Small intestine (tissue), 7 donors: ENCODE data around the gene SYCE1. TPM values are rescaled to one million over a fixed set of nuclear protein-coding genes. Genes with fewer than 3 reads are reported as not detected.
"Not testable (repeated sequence)": the region's sequence is repeated elsewhere in the genome, so short reads cannot be mapped to it uniquely, and the experiment has no call there.

Experiments
- DNase-seq, 2 donors: peaks; one replicate each; pipeline versions ENCODE4 v3.0.0 to v3.0.0-alpha.2; 2013
- FAIRE-seq: peaks from 2 replicates; lab custom pipeline; 2012; peaks lifted over from hg19 to GRCh38; lab: Jason Lieb, UNC
- H3K27ac ChIP-seq, 3 donors: one replicate each; pipeline ENCODE4 v1.5.1; 2013; ENCODE audit warnings: low read length in 2 of 3, mild to moderate bottlenecking in 2 of 3, control low read depth in 1 of 3, inconsistent platforms in 1 of 3, low read depth in 1 of 3, moderate library complexity in 1 of 3
- H3K27me3 ChIP-seq, 3 donors: one replicate each; pipeline ENCODE4 v1.6.1; 2013; ENCODE audit warnings: low read length in 3 of 3, inconsistent platforms in 1 of 3; ENCODE audit not compliant: control insufficient read depth in 3 of 3, insufficient read depth in 3 of 3
- H3K36me3 ChIP-seq, 3 donors: one replicate each; pipeline ENCODE4 v1.6.1; 2013; ENCODE audit warnings: low read length in 3 of 3, inconsistent platforms in 1 of 3, low read depth in 1 of 3, mild to moderate bottlenecking in 1 of 3, moderate library complexity in 1 of 3; ENCODE audit not compliant: control insufficient read depth in 3 of 3, insufficient read depth in 2 of 3
- H3K4me1 ChIP-seq, 3 donors: one replicate each; pipeline ENCODE4 v1.6.1; 2013; ENCODE audit warnings: low read length in 2 of 3, inconsistent platforms in 1 of 3, low read depth in 1 of 3, mild to moderate bottlenecking in 1 of 3, moderate library complexity in 1 of 3; ENCODE audit not compliant: control insufficient read depth in 3 of 3, insufficient read depth in 2 of 3
- H3K4me3 ChIP-seq, 3 donors: one replicate each; pipeline ENCODE4 v1.5.1; 2013; ENCODE audit warnings: low read length in 3 of 3, control low read depth in 1 of 3, inconsistent platforms in 1 of 3, low read depth in 1 of 3, mild to moderate bottlenecking in 1 of 3, moderate library complexity in 1 of 3
- H3K9me3 ChIP-seq, 2 donors: one replicate each; pipeline ENCODE4 v1.6.1; 2013; ENCODE audit warnings: low read depth in 1 of 2, low read length in 1 of 2; ENCODE audit not compliant: control insufficient read depth in 2 of 2, insufficient read depth in 1 of 2
- WGBS, 3 donors: extraction: QIAGEN DNeasy Blood & Tissue Kit; methylation state at CpG; one replicate each; pipeline ENCODE4 v1.1.7; 2013; 5-methylcytosine and 5-hydroxymethylcytosine counted together
- polyA plus RNA-seq, 4 donors: library from polyadenylated mRNA; stranded (reverse) in 3 of 4; unstranded in 1 of 4; fragments of 200-250 nt in 3 of 4; fragments of 120-200 nt in 1 of 4; gene quantifications; one replicate each; pipeline versions ENCODE4 v1.2.1 to v1.2.3, GENCODE V29; 2013
- donor health status: healthy with polysubstance abuse.
- donor health status: control.
- donor health status: control.
- donor health status: Bipolar disorder and iron deficiency.
- donor health status: healthy.

The SYCE1 gene
- polyA plus RNA-seq, 4 donors: 0.09 to 0.24 TPM; not detected in 2

GRCh38 chr10:133520193-133520738 lies 45.1 kb downstream of the SYCE1 start:
- peaks cover 0 to 2% (median 0%) of the 10 kb centered on the region in 3 donors for H3K4me1 ChIP-seq
- peak overlapping the region in 2 of 3 donors; percentile 22 to 25 for H3K4me3 ChIP-seq
- 1 to 3% (median 1%) methylated on average over 30 to 33 of the region's 33 CpGs for WGBS, 3 donors
- DNase-seq (peak; percentile 79 to 83), FAIRE-seq (no peak)
- peak overlapping the region in 1 of 3 donors; percentile 33 for H3K27ac ChIP-seq
- H3K36me3 ChIP-seq: no peaks in the 10 kb centered on the region
- peaks cover 0 to 2% (median 0%) of the 10 kb centered on the region in 3 donors for H3K27me3 ChIP-seq
- peaks cover 0 to 12% of the 10 kb centered on the region in 2 donors for H3K9me3 ChIP-seq

DNA sequence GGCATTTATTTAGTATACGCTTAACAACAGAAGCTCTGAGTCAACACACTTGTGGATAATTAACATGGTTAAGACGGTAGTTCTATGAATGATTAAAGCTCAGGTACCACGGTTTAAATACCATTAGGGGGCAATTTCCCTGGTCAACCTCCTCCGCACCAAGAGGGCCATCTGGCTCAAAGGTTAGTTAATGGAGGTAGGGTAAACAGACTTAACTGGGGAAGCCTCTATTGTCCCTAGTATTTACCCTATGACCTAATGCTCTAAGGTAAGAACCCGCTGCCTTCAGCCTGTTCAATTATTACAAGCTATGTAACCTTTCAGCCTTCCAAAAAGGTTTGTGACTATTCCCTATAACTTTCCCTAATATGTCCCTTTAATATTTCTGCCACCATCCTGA lies 46.9 kb downstream of the SYCE1 start:
- H3K4me3 ChIP-seq, H3K27ac ChIP-seq, H3K27me3 ChIP-seq, H3K9me3 ChIP-seq, H3K4me1 ChIP-seq, FAIRE-seq, H3K36me3 ChIP-seq, DNase-seq: not testable (repeated sequence)
- 50 to 75% (median 51%) methylated on average over 5 of the region's 5 CpGs for WGBS, 3 donors

DNA sequence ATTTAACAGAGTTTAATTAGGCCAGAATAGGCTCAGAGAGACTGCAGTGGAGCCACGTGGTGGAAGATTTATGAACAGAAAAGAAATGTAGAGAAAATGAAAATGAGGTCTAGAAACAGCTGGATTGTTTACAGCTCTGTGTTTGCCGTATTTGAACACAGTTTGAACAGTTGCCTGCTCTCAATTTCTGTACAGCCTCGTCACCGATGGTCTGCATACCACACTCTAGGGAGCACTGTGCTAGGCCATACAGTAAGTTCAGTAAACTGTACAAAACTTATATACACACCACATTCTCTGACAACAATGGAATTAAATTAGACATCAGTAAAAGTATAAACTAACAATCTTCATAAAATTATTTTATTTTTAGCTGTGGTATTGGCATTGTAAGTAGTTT lies 49.3 kb downstream of the SYCE1 start:
- Histone ChIP-seq H3K9me3 (peaks cover 0 to 7% of the 10 kb centered on the region in 2 donors), H3K36me3 (no peaks in the 10 kb centered on the region), H3K27ac (no peak overlapping the region), H3K27me3 (no peaks in the 10 kb centered on the region), H3K4me1 (peaks cover 0 to 2% (median 0%) of the 10 kb centered on the region in 3 donors), H3K4me3 (no peak overlapping the region)
- DNase-seq (no peak), FAIRE-seq (no peak)
- WGBS, 3 donors: 53 to 58% (median 57%) methylated on average over 4 of the region's 4 CpGs

DNA sequence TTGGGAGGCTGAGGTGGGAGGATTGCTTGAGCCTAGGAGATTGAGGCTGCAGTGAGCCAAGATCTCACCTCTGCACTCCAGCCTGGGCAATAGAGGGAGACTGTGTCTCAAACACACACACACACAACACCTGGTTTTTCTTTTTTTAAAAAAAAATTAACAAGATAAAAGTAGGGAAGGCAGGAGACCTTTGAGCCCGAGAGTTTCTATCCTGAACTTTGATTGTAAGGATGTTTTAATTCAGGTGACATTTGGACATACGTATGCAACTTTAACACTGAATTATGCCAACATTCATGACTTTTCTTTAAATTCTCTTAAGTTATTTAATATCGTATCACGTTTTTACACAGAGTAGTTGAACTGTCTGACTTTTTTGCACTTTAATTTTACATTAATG lies 49.9 kb downstream of the SYCE1 start:
- no peaks in the 10 kb centered on the region for H3K36me3 ChIP-seq
- DNase-seq (no peak), FAIRE-seq (no peak)
- peaks cover 0 to 1% (median 0%) of the 10 kb centered on the region in 3 donors for H3K27me3 ChIP-seq
- peaks cover 0 to 9% of the 10 kb centered on the region in 2 donors for H3K9me3 ChIP-seq
- no peak overlapping the region for H3K4me3 ChIP-seq
- WGBS, 3 donors: 48 to 70% (median 54%) methylated on average over 4 of the region's 4 CpGs
- H3K4me1 ChIP-seq: peaks cover 0 to 2% (median 0%) of the 10 kb centered on the region in 3 donors
- no peak overlapping the region for H3K27ac ChIP-seq

- 9 to 38% (median 28%) methylated on average over 4 of the region's 4 CpGs for WGBS, 3 donors
- DNase-seq: no peak
- FAIRE-seq: peak; percentile 71
- H3K36me3 ChIP-seq: no peaks in the 10 kb centered on the region
- H3K4me3 ChIP-seq: no peak overlapping the region
- H3K27me3 ChIP-seq: peaks cover 0 to 2% (median 1%) of the 10 kb centered on the region in 3 donors
- no peak overlapping the region for H3K27ac ChIP-seq
- H3K9me3 ChIP-seq: peaks cover 0 to 11% of the 10 kb centered on the region in 2 donors
- no peaks in the 10 kb centered on the region for H3K4me1 ChIP-seq
Measured at GRCh38 chr10:133511907-133512528, 53.4 kb downstream of the SYCE1 start.

- DNase-seq: no peak
- no peaks in the 10 kb centered on the region for H3K4me1 ChIP-seq
- no peak overlapping the region for H3K4me3 ChIP-seq
- no peak overlapping the region for H3K27ac ChIP-seq
- H3K36me3 ChIP-seq: no peaks in the 10 kb centered on the region
- peaks cover 0 to 2% (median 1%) of the 10 kb centered on the region in 3 donors for H3K27me3 ChIP-seq
- WGBS, 3 donors: 58 to 79% (median 71%) methylated on average over 4 of the region's 4 CpGs
- peaks cover 0 to 11% of the 10 kb centered on the region in 2 donors for H3K9me3 ChIP-seq
- FAIRE-seq: no peak
Measured at GRCh38 chr10:133511408-133511807, 54.0 kb downstream of the SYCE1 start.

GRCh38 chr10:133509700-133510099 lies 55.7 kb downstream of the SYCE1 start:
- DNase-seq: no peak
- Histone ChIP-seq H3K9me3 (peaks cover 0 to 11% of the 10 kb centered on the region in 2 donors), H3K27ac (no peak overlapping the region), H3K36me3 (no peaks in the 10 kb centered on the region), H3K4me1 (no peaks in the 10 kb centered on the region), H3K27me3 (peaks cover 0 to 2% (median 1%) of the 10 kb centered on the region in 3 donors), H3K4me3 (no peak overlapping the region)
- 56 to 70% (median 60%) methylated on average over 4 of the region's 4 CpGs for WGBS, 3 donors
- FAIRE-seq: no peak
